IPS-11a (cell line): ENCODE measurements around the gene POLR3A.
"Not testable (repeated sequence)": the region's sequence is repeated elsewhere in the genome, so short reads cannot be mapped to it uniquely, and the experiment has no call there.

Source experiments
- H3K4me3 ChIP-seq: one replicate; pipeline ENCODE4 v1.5.1; 2013; ENCODE audit warnings: low read depth, low read length, control low read depth

The POLR3A gene

GRCh38 chr10:78025685-78026364 lies 3.5 kb downstream of the POLR3A start:
- H3K4me3 ChIP-seq, result no peak overlapping the region

- H3K4me3 ChIP-seq, result no peak overlapping the region
Observed at GRCh38 chr10:78023741-78024140, 5.6 kb downstream of the POLR3A start.

GRCh38 chr10:78021201-78021600 lies 8.1 kb downstream of the POLR3A start:
- no peak overlapping the region for H3K4me3 ChIP-seq

GRCh38 chr10:78019264-78019663 lies 10.1 kb downstream of the POLR3A start:
- no peak overlapping the region for H3K4me3 ChIP-seq

GRCh38 chr10:78017856-78018255 lies 11.5 kb downstream of the POLR3A start:
- H3K4me3 ChIP-seq, result no peak overlapping the region

- H3K4me3 ChIP-seq, result no peak overlapping the region
Observed at GRCh38 chr10:78015546-78015945, 13.8 kb downstream of the POLR3A start.

- H3K4me3 ChIP-seq, result no peak overlapping the region
Observed at GRCh38 chr10:78013564-78013963, 15.8 kb downstream of the POLR3A start.

GRCh38 chr10:78011065-78011464 lies 18.2 kb downstream of the POLR3A start:
- H3K4me3 ChIP-seq, result no peak overlapping the region

GRCh38 chr10:78010278-78010677 lies 19.0 kb downstream of the POLR3A start:
- no peak overlapping the region for H3K4me3 ChIP-seq

- no peak overlapping the region for H3K4me3 ChIP-seq
Observed at GRCh38 chr10:78009662-78010061, 19.7 kb downstream of the POLR3A start.

- no peak overlapping the region for H3K4me3 ChIP-seq
Observed at GRCh38 chr10:78007172-78007571, 22.1 kb downstream of the POLR3A start.

- no peak overlapping the region for H3K4me3 ChIP-seq
Observed at GRCh38 chr10:78004215-78005026, 24.9 kb downstream of the POLR3A start.

- H3K4me3 ChIP-seq, result no peak overlapping the region
Observed at GRCh38 chr10:78002541-78003288, 26.6 kb downstream of the POLR3A start.

GRCh38 chr10:78000956-78001472 lies 28.3 kb downstream of the POLR3A start:
- no peak overlapping the region for H3K4me3 ChIP-seq

GRCh38 chr10:78000206-78000605 lies 29.1 kb downstream of the POLR3A start:
- H3K4me3 ChIP-seq, result no peak overlapping the region

- H3K4me3 ChIP-seq, result not testable (repeated sequence)
Observed at GRCh38 chr10:77998780-77999179, 30.5 kb downstream of the POLR3A start.

GRCh38 chr10:77993620-77994019 lies 35.7 kb downstream of the POLR3A start:
- H3K4me3 ChIP-seq, result no peak overlapping the region

GRCh38 chr10:77989081-77989724 lies 40.1 kb downstream of the POLR3A start:
- no peak overlapping the region for H3K4me3 ChIP-seq

- no peak overlapping the region for H3K4me3 ChIP-seq
Observed at GRCh38 chr10:77987671-77988255, 41.6 kb downstream of the POLR3A start.

GRCh38 chr10:77984986-77985385 lies 44.3 kb downstream of the POLR3A start:
- no peak overlapping the region for H3K4me3 ChIP-seq
